ENCODE measurements around the gene NPHP1. TPM values are rescaled to one million over a fixed set of nuclear protein-coding genes. Genes with fewer than 3 reads are reported as not detected.
"Not testable (repeated sequence)": the region's sequence is repeated elsewhere in the genome, so short reads cannot be mapped to it uniquely, and the experiment has no call there.

Gene NPHP1
- total and polyA plus RNA-seq, 9 donors: 4.3 to 9.8 (median 5.5) TPM

- Histone ChIP-seq H3K9me3 (replicated peaks; ENCODE audit: control insufficient read depth, low read depth, low read length) (no peaks in the 10 kb centered on the region), H3K36me3 (ENCODE audit: control insufficient read depth, insufficient read depth, low read length) (peaks cover 10% of the 10 kb centered on the region), H3K27me3 (ENCODE audit: control insufficient read depth, insufficient read depth, low read length) (no peaks in the 10 kb centered on the region), H3K27ac (ENCODE audit: low read length) (no peak overlapping the region), H3K4me1 (ENCODE audit: control insufficient read depth, insufficient read depth, low read length) (peaks cover 3% of the 10 kb centered on the region), H3K4me3 (ENCODE audit: low read length) (no peak overlapping the region)
- DNase-seq: no peak
- no CpG with 5 or more reads among the region's 3 CpGs for whole genome bisulfite sequencing (ENCODE audit: insufficient coverage)
These were observed 1.0 kb upstream of the NPHP1 start for GRCh38 chr2:110205660-110206455.

GRCh38 chr2:110198016-110198415, 6.8 kb downstream of the NPHP1 start:
- Histone ChIP-seq H3K9me3 (replicated peaks; ENCODE audit: control insufficient read depth, low read depth, low read length) (no peaks in the 10 kb centered on the region), H3K27me3 (ENCODE audit: control insufficient read depth, insufficient read depth, low read length) (no peaks in the 10 kb centered on the region), H3K27ac (ENCODE audit: low read length) (no peak overlapping the region), H3K36me3 (ENCODE audit: control insufficient read depth, insufficient read depth, low read length) (no peaks in the 10 kb centered on the region), H3K4me1 (ENCODE audit: control insufficient read depth, insufficient read depth, low read length) (no peaks in the 10 kb centered on the region), H3K4me3 (ENCODE audit: low read length) (no peak overlapping the region)
- 100% methylated on average over 2 of the region's 3 CpGs for WGBS (ENCODE audit: insufficient coverage)
- DNase-seq: no peak

GRCh38 chr2:110197452-110197851, 7.4 kb downstream of the NPHP1 start:
- H3K4me3 ChIP-seq (ENCODE audit: low read length): no peak overlapping the region
- no peak for DNase-seq
- H3K4me1 ChIP-seq (ENCODE audit: control insufficient read depth, insufficient read depth, low read length): no peaks in the 10 kb centered on the region
- H3K9me3 ChIP-seq (replicated peaks; ENCODE audit: control insufficient read depth, low read depth, low read length): no peaks in the 10 kb centered on the region
- no peak overlapping the region for H3K27ac ChIP-seq (ENCODE audit: low read length)
- WGBS (ENCODE audit: insufficient coverage): no CpG with 5 or more reads among the region's 4 CpGs
- H3K36me3 ChIP-seq (ENCODE audit: control insufficient read depth, insufficient read depth, low read length): no peaks in the 10 kb centered on the region
- H3K27me3 ChIP-seq (ENCODE audit: control insufficient read depth, insufficient read depth, low read length): no peaks in the 10 kb centered on the region

GRCh38 chr2:110190169-110190568, 14.6 kb downstream of the NPHP1 start:
- H3K36me3 ChIP-seq (ENCODE audit: control insufficient read depth, insufficient read depth, low read length); H3K4me3 ChIP-seq (ENCODE audit: low read length): not testable (repeated sequence)
- WGBS (ENCODE audit: insufficient coverage): 97% methylated on average over 18 of the region's 23 CpGs

GRCh38 chr2:110182449-110182848, 22.4 kb downstream of the NPHP1 start:
- WGBS (ENCODE audit: insufficient coverage): no CpG with 5 or more reads among the region's 2 CpGs
- Histone ChIP-seq H3K36me3 (ENCODE audit: control insufficient read depth, insufficient read depth, low read length) (no peaks in the 10 kb centered on the region), H3K27ac (ENCODE audit: low read length) (no peak overlapping the region), H3K27me3 (ENCODE audit: control insufficient read depth, insufficient read depth, low read length) (no peaks in the 10 kb centered on the region), H3K9me3 (replicated peaks; ENCODE audit: control insufficient read depth, low read depth, low read length) (peaks cover 12% of the 10 kb centered on the region), H3K4me3 (ENCODE audit: low read length) (no peak overlapping the region), H3K4me1 (ENCODE audit: control insufficient read depth, insufficient read depth, low read length) (no peaks in the 10 kb centered on the region)
- peak; percentile 7 for DNase-seq

More at GRCh38 chr2:110190169-110190568, 14.6 kb downstream of the NPHP1 start:
- H3K27ac ChIP-seq (ENCODE audit: low read length); H3K27me3 ChIP-seq (ENCODE audit: control insufficient read depth, insufficient read depth, low read length); DNase-seq; H3K9me3 ChIP-seq (replicated peaks; ENCODE audit: control insufficient read depth, low read depth, low read length); H3K4me1 ChIP-seq (ENCODE audit: control insufficient read depth, insufficient read depth, low read length): not testable (repeated sequence)

- Histone ChIP-seq H3K36me3 (ENCODE audit: control insufficient read depth, insufficient read depth, low read length) (no peaks in the 10 kb centered on the region), H3K4me3 (ENCODE audit: low read length) (no peak overlapping the region), H3K4me1 (ENCODE audit: control insufficient read depth, insufficient read depth, low read length) (no peaks in the 10 kb centered on the region), H3K27me3 (ENCODE audit: control insufficient read depth, insufficient read depth, low read length) (no peaks in the 10 kb centered on the region), H3K27ac (ENCODE audit: low read length) (no peak overlapping the region), H3K9me3 (replicated peaks; ENCODE audit: control insufficient read depth, low read depth, low read length) (peaks cover 8% of the 10 kb centered on the region)
- DNase-seq: no peak
These were observed 24.8 kb downstream of the NPHP1 start for GRCh38 chr2:110180036-110180435.

DNA sequence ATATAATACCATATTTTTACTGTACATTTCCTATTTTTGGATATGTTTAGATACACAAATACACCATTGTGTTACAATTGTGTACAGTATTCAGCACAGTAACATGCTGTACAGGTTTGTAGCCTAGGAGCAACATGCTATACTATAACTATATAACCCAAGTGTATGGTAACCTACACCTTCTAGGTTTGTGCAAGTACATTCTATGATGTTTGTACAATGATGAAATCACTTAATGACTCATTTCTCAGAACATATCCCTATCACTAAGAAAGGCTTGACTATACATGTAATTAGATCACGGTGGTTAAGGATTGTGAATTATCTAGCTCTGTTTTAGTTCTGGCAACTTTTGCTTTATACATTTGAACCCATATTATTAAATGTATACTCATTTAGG, 31.3 kb downstream of the NPHP1 start:
- H3K4me1 ChIP-seq (ENCODE audit: control insufficient read depth, insufficient read depth, low read length): no peaks in the 10 kb centered on the region
- no peak for DNase-seq
- WGBS (ENCODE audit: insufficient coverage): no CpG with 5 or more reads among the region's 1 CpG
- no peaks in the 10 kb centered on the region for H3K27me3 ChIP-seq (ENCODE audit: control insufficient read depth, insufficient read depth, low read length)
- no peak overlapping the region for H3K4me3 ChIP-seq (ENCODE audit: low read length)
- H3K27ac ChIP-seq (ENCODE audit: low read length): no peak overlapping the region
- no peaks in the 10 kb centered on the region for H3K9me3 ChIP-seq (replicated peaks; ENCODE audit: control insufficient read depth, low read depth, low read length)
- no peaks in the 10 kb centered on the region for H3K36me3 ChIP-seq (ENCODE audit: control insufficient read depth, insufficient read depth, low read length)

- Histone ChIP-seq H3K36me3 (ENCODE audit: control insufficient read depth, insufficient read depth, low read length) (no peaks in the 10 kb centered on the region), H3K4me1 (ENCODE audit: control insufficient read depth, insufficient read depth, low read length) (no peaks in the 10 kb centered on the region), H3K9me3 (replicated peaks; ENCODE audit: control insufficient read depth, low read depth, low read length) (no peaks in the 10 kb centered on the region), H3K4me3 (ENCODE audit: low read length) (no peak overlapping the region), H3K27ac (ENCODE audit: low read length) (no peak overlapping the region), H3K27me3 (ENCODE audit: control insufficient read depth, insufficient read depth, low read length) (no peaks in the 10 kb centered on the region)
- no peak for DNase-seq
- 85% methylated on average over 5 of the region's 6 CpGs for WGBS (ENCODE audit: insufficient coverage)
These were observed 32.3 kb downstream of the NPHP1 start for GRCh38 chr2:110172506-110172905.

GRCh38 chr2:110170102-110170501, 34.7 kb downstream of the NPHP1 start:
- Histone ChIP-seq H3K27me3 (ENCODE audit: control insufficient read depth, insufficient read depth, low read length) (no peaks in the 10 kb centered on the region), H3K27ac (ENCODE audit: low read length) (no peak overlapping the region), H3K4me3 (ENCODE audit: low read length) (no peak overlapping the region), H3K36me3 (ENCODE audit: control insufficient read depth, insufficient read depth, low read length) (no peaks in the 10 kb centered on the region), H3K9me3 (replicated peaks; ENCODE audit: control insufficient read depth, low read depth, low read length) (no peaks in the 10 kb centered on the region), H3K4me1 (ENCODE audit: control insufficient read depth, insufficient read depth, low read length) (no peaks in the 10 kb centered on the region)
- peak; percentile 40 for DNase-seq
- 100% methylated on average over 1 of the region's 3 CpGs for WGBS (ENCODE audit: insufficient coverage)

- Histone ChIP-seq H3K36me3 (ENCODE audit: control insufficient read depth, insufficient read depth, low read length) (peaks cover 4% of the 10 kb centered on the region), H3K27ac (ENCODE audit: low read length) (no peak overlapping the region), H3K9me3 (replicated peaks; ENCODE audit: control insufficient read depth, low read depth, low read length) (no peaks in the 10 kb centered on the region), H3K4me1 (ENCODE audit: control insufficient read depth, insufficient read depth, low read length) (no peaks in the 10 kb centered on the region), H3K4me3 (ENCODE audit: low read length) (no peak overlapping the region), H3K27me3 (ENCODE audit: control insufficient read depth, insufficient read depth, low read length) (no peaks in the 10 kb centered on the region)
- no peak for DNase-seq
- WGBS (ENCODE audit: insufficient coverage): 61% methylated on average over 4 of the region's 5 CpGs
These were observed 37.4 kb downstream of the NPHP1 start for GRCh38 chr2:110167326-110168000.
